ENCODE data around the gene KCND2.
"Not testable (repeated sequence)": the region's sequence is repeated elsewhere in the genome, so short reads cannot be mapped to it uniquely, and the experiment has no call there.

Gene KCND2

GRCh38 chr7:120741371-120742042, 468.5 kb downstream of the KCND2 start:
- no peak for DNase-seq (ENCODE audit: low read depth in 2 of 2)

- no peak for DNase-seq (ENCODE audit: low read depth in 2 of 2)
These were observed 469.4 kb downstream of the KCND2 start for GRCh38 chr7:120742372-120742771.

GRCh38 chr7:120743128-120743527, 470.2 kb downstream of the KCND2 start:
- DNase-seq (ENCODE audit: low read depth in 2 of 2), result no peak

GRCh38 chr7:120760050-120760449, 487.1 kb downstream of the KCND2 start:
- DNase-seq (ENCODE audit: low read depth in 2 of 2), result no peak

- no peak for DNase-seq (ENCODE audit: low read depth in 2 of 2)
These were observed 487.9 kb downstream of the KCND2 start for GRCh38 chr7:120760851-120761250.

GRCh38 chr7:120770206-120770605, 497.2 kb downstream of the KCND2 start:
- no peak for DNase-seq (ENCODE audit: low read depth in 2 of 2)

- DNase-seq (ENCODE audit: low read depth in 2 of 2), result no peak
These were observed 501.5 kb downstream of the KCND2 start for GRCh38 chr7:120774481-120774880.

GRCh38 chr7:120775755-120776154, 502.8 kb downstream of the KCND2 start:
- no peak for DNase-seq (ENCODE audit: low read depth in 2 of 2)

GRCh38 chr7:120779078-120779477, 506.1 kb downstream of the KCND2 start:
- DNase-seq (ENCODE audit: low read depth in 2 of 2), result not testable (repeated sequence)

- not testable (repeated sequence) for DNase-seq (ENCODE audit: low read depth in 2 of 2)
These were observed 507.5 kb downstream of the KCND2 start for GRCh38 chr7:120780451-120780850.

GRCh38 chr7:120780938-120781337, 508.0 kb downstream of the KCND2 start:
- no peak for DNase-seq (ENCODE audit: low read depth in 2 of 2)

GRCh38 chr7:120781924-120782323, 508.9 kb downstream of the KCND2 start:
- not testable (repeated sequence) for DNase-seq (ENCODE audit: low read depth in 2 of 2)

GRCh38 chr7:120783273-120783672, 510.3 kb downstream of the KCND2 start:
- DNase-seq (ENCODE audit: low read depth in 2 of 2), result no peak

- no peak for DNase-seq (ENCODE audit: low read depth in 2 of 2)
These were observed 510.7 kb downstream of the KCND2 start for GRCh38 chr7:120783721-120784120.

GRCh38 chr7:120785095-120785494, 512.1 kb downstream of the KCND2 start:
- no peak for DNase-seq (ENCODE audit: low read depth in 2 of 2)

GRCh38 chr7:120792091-120792860, 519.3 kb downstream of the KCND2 start:
- peak; percentile 9 to 33 for DNase-seq (ENCODE audit: low read depth in 2 of 2)

GRCh38 chr7:120792861-120793130, 519.8 kb downstream of the KCND2 start:
- no peak for DNase-seq (ENCODE audit: low read depth in 2 of 2)

- no peak for DNase-seq (ENCODE audit: low read depth in 2 of 2)
These were observed 520.4 kb downstream of the KCND2 start for GRCh38 chr7:120793213-120793936.

- no peak for DNase-seq (ENCODE audit: low read depth in 2 of 2)
These were observed 521.2 kb downstream of the KCND2 start for GRCh38 chr7:120794106-120794729.

- no peak for DNase-seq (ENCODE audit: low read depth in 2 of 2)
These were observed 524.2 kb downstream of the KCND2 start for GRCh38 chr7:120797026-120797645.

GRCh38 chr7:120799147-120799546, 526.2 kb downstream of the KCND2 start:
- no peak for DNase-seq (ENCODE audit: low read depth in 2 of 2)

Measured in stimulated activated CD8-positive, alpha-beta memory T cell treated with anti-CD3 and anti-CD28 coated beads, Interleukin-2, amount 100 ng/mL, for 1 hour (primary cell).